DOHH2 (cell line): Measurements from ENCODE around the gene VAV2.
"Not testable (repeated sequence)": the region's sequence is repeated elsewhere in the genome, so short reads cannot be mapped to it uniquely, and the experiment has no call there.

Source experiments
- H3F3A ChIP-seq: fragments of 200-600 bp; sonication (generic), shearing (Covaris generic); 2 replicates; pipeline ENCODE4 v1.6.0; 2016; ENCODE audit warnings: antibody characterized with exemption, mild to moderate bottlenecking; ENCODE audit not compliant: control insufficient read depth, insufficient read depth
- H3K27ac ChIP-seq: fragments of 200-600 bp; sonication (generic); 2 replicates; pipeline ENCODE4 v1.5.1; 2014; ENCODE audit warnings: low read depth, mild to moderate bottlenecking, low read length, moderate library complexity
- H3K27me3 ChIP-seq: fragments of 200-600 bp; sonication (generic); 2 replicates; pipeline ENCODE4 v1.6.1; 2014; ENCODE audit warnings: mild to moderate bottlenecking, low read length, mixed read lengths; ENCODE audit not compliant: control insufficient read depth
- H3K36me3 ChIP-seq: fragments of 200-600 bp; sonication (generic); 2 replicates; pipeline ENCODE4 v1.6.1; 2014; ENCODE audit warnings: mild to moderate bottlenecking, low read length, moderate library complexity, mixed read lengths; ENCODE audit not compliant: control insufficient read depth
- H3K4me1 ChIP-seq: fragments of 200-600 bp; sonication (generic); 2 replicates; pipeline ENCODE4 v1.6.1; 2014; ENCODE audit warnings: mild to moderate bottlenecking, low read length, mixed read lengths; ENCODE audit not compliant: control insufficient read depth
- H3K4me2 ChIP-seq: fragments of 200-600 bp; sonication (generic); 2 replicates; pipeline ENCODE4 v1.6.0; 2014; ENCODE audit warnings: mild to moderate bottlenecking, low read length, moderate library complexity
- H3K4me3 ChIP-seq: fragments of 200-600 bp; sonication (generic); 2 replicates; pipeline ENCODE4 v1.5.1; 2014; ENCODE audit warnings: mild to moderate bottlenecking, low read length, mixed read lengths
- H3K79me2 ChIP-seq: fragments of 200-600 bp; sonication (generic); 2 replicates; pipeline ENCODE4 v1.6.1; 2014; ENCODE audit warnings: mild to moderate bottlenecking, low read length, mixed read lengths; ENCODE audit not compliant: control insufficient read depth
- H3K9me2 ChIP-seq: fragments of 200-600 bp; sonication (generic); replicated peaks from 2 replicates; pipeline ENCODE4 v1.6.1; 2014; ENCODE audit warnings: mild to moderate bottlenecking, low read length, mixed read lengths; ENCODE audit not compliant: control insufficient read depth
- H3K9me3 ChIP-seq: fragments of 200-600 bp; sonication (generic); 2 replicates; pipeline ENCODE4 v1.6.1; 2014; ENCODE audit warnings: antibody characterized with exemption, low read length, mixed read lengths; ENCODE audit not compliant: control insufficient read depth, insufficient read depth
- H4K20me1 ChIP-seq: fragments of 200-600 bp; sonication (generic); 2 replicates; pipeline ENCODE4 v1.6.0; 2014; ENCODE audit warnings: low read depth, mild to moderate bottlenecking, antibody characterized with exemption, low read length, moderate library complexity; ENCODE audit not compliant: control insufficient read depth, insufficient read depth
- EZH2phosphoT487 ChIP-seq: fragments of 200-600 bp; sonication (generic); IDR thresholded peaks from 2 replicates; pipeline ENCODE4 v1.6.1; 2017; ENCODE audit warnings: borderline replicate concordance, mild to moderate bottlenecking, antibody characterized with exemption, low read length, moderate library complexity, mixed read lengths
- TF ChIP-seq, protein P1 (sequence below): fragments of 200-600 bp; sonication (generic); IDR thresholded peaks from one replicate; pipeline ENCODE4 v1.5.1; 2014; ENCODE audit warnings: antibody characterized with exemption, mild to moderate bottlenecking, low read depth, low read length; ENCODE audit not compliant: poor library complexity, severe bottlenecking

The VAV2 gene

DNA sequence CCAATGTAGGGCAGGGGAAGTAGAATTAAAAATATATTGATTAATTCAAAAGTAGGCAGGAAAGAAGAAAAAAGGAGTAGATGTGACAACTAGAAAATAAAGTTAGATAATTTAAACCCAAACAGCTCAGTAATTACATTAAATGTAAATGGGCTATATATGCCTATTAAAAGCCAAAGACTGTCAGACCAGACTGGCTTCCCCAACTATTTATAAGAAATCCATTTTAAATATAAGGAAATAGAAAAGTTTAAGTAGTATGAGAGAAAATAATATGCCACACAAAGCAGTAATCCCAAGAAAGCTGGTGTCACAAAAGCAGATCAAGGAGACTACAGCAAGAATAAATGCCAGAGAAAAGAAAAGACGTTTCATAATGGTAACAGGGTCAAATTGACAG is 225.1 kb downstream of the VAV2 start:
- no peak for TF ChIP-seq EZH2phosphoT487
- TF ChIP-seq, protein P1, sequence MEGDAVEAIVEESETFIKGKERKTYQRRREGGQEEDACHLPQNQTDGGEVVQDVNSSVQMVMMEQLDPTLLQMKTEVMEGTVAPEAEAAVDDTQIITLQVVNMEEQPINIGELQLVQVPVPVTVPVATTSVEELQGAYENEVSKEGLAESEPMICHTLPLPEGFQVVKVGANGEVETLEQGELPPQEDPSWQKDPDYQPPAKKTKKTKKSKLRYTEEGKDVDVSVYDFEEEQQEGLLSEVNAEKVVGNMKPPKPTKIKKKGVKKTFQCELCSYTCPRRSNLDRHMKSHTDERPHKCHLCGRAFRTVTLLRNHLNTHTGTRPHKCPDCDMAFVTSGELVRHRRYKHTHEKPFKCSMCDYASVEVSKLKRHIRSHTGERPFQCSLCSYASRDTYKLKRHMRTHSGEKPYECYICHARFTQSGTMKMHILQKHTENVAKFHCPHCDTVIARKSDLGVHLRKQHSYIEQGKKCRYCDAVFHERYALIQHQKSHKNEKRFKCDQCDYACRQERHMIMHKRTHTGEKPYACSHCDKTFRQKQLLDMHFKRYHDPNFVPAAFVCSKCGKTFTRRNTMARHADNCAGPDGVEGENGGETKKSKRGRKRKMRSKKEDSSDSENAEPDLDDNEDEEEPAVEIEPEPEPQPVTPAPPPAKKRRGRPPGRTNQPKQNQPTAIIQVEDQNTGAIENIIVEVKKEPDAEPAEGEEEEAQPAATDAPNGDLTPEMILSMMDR = no peak
- no peaks in the 10 kb centered on the region for H3F3A ChIP-seq

GRCh38 chr9:133766234-133766633 is 225.9 kb downstream of the VAV2 start:
- not testable (repeated sequence) for H3K9me2 ChIP-seq, H3K27ac ChIP-seq, H3K4me2 ChIP-seq, H3K4me1 ChIP-seq, H3K27me3 ChIP-seq, H3F3A ChIP-seq, H3K4me3 ChIP-seq, H3K79me2 ChIP-seq, H4K20me1 ChIP-seq
- Histone ChIP-seq H3K9me3 (peaks cover 17% of the 10 kb centered on the region; the same call in 1 of the 2 replicates), H3K36me3 (peaks cover 34% of the 10 kb centered on the region)

More for the DNA sequence above, 225.1 kb downstream of the VAV2 start:
- no peaks in the 10 kb centered on the region for H3K79me2 ChIP-seq
- no peak overlapping the region for H3K4me2 ChIP-seq
- H3K27me3 ChIP-seq = no peaks in the 10 kb centered on the region
- H3K9me2 ChIP-seq = no peaks in the 10 kb centered on the region
- H3K4me3 ChIP-seq = no peak overlapping the region
- no peaks in the 10 kb centered on the region for H3K4me1 ChIP-seq
- H3K9me3 ChIP-seq = peaks cover 17% of the 10 kb centered on the region; the same call in 1 of the 2 replicates
- peaks cover 34% of the 10 kb centered on the region for H3K36me3 ChIP-seq
- no peaks in the 10 kb centered on the region for H4K20me1 ChIP-seq
- H3K27ac ChIP-seq = no peak overlapping the region

DNA sequence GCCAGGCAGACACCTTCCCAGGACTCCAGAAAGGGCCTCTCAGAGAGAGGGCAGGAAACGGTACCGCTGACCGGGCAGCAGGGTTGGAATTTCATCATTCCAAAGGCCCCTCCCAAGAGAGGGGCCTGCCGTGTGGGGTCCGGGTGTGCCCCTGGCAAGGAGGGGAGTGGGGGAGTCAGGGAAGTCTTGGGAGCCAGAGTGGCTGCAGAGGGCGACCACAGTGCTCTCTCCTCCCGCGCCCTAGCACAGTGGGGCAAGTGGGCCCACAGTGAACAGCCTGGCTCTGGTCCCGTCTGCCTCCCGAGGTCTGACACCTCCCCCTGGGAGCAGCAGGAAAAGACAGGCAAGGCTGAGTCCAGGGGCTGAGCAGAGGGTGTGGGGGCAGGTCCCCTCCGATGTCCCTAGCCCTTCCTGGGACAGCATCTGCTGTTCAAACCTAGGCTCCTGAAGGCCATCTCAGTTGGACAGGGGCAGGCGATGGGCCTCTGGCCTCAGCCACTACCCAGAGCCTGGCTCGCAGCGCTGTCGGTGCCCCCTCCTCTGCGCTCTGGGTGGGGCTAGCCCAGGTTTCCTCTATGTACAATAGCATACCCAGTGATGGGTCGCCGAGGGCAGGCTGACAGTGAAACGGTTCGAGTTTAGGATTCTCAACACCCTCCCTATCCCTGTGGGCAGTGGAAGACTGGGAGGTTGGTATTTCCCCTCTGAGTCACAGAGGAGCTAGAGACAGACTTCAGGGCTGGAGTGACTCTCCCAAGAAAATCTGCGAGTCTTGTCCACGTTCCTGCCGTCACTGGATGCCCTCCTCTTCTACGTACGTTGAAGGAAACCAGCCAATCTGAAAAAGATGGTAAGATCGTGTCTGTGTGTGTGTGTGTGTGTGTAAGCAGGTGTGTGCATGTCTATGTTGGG is 228.6 kb downstream of the VAV2 start:
- no peaks in the 10 kb centered on the region for H3F3A ChIP-seq
- no peaks in the 10 kb centered on the region for H3K4me1 ChIP-seq
- H3K4me3 ChIP-seq = no peak overlapping the region
- no peaks in the 10 kb centered on the region for H3K79me2 ChIP-seq
- H3K27me3 ChIP-seq = no peaks in the 10 kb centered on the region
- no peak overlapping the region for H3K27ac ChIP-seq
- TF ChIP-seq EZH2phosphoT487 = no peak
- TF ChIP-seq, protein P1 = no peak
- H3K4me2 ChIP-seq = no peak overlapping the region
- H3K9me3 ChIP-seq = peaks cover 14% of the 10 kb centered on the region; the same call in 1 of the 2 replicates
- peaks cover 18% of the 10 kb centered on the region for H3K36me3 ChIP-seq
- H4K20me1 ChIP-seq = no peaks in the 10 kb centered on the region
- H3K9me2 ChIP-seq = no peaks in the 10 kb centered on the region

GRCh38 chr9:133762488-133763271 is 229.4 kb downstream of the VAV2 start:
- H3K4me1 ChIP-seq = no peaks in the 10 kb centered on the region
- no peak overlapping the region for H3K27ac ChIP-seq
- peaks cover 5% of the 10 kb centered on the region; the same call in 1 of the 2 replicates for H3K9me3 ChIP-seq
- peaks cover 10% of the 10 kb centered on the region for H3K36me3 ChIP-seq
- H3K79me2 ChIP-seq = no peaks in the 10 kb centered on the region
- no peaks in the 10 kb centered on the region for H3K27me3 ChIP-seq
- no peak for TF ChIP-seq EZH2phosphoT487
- TF ChIP-seq, protein P1 = no peak
- H3K4me2 ChIP-seq = no peak overlapping the region
- no peak overlapping the region for H3K4me3 ChIP-seq
- no peaks in the 10 kb centered on the region for H3F3A ChIP-seq
- no peaks in the 10 kb centered on the region for H4K20me1 ChIP-seq
- no peaks in the 10 kb centered on the region for H3K9me2 ChIP-seq
